Endothelial cell of umbilical vein (primary cell): ENCODE data around the gene MSH3. TPM values are rescaled to one million over a fixed set of nuclear protein-coding genes. Genes with fewer than 3 reads are reported as not detected.

ENCODE experiments used
- BruUV-seq: library from RNA; stranded (reverse); fragments of 400-500 nt; replicated peaks from 2 replicates; lab custom pipeline; 2021; lab: Mats Ljungman, UMichigan
- CTCF ChIA-PET: fragments of 300-600, 350-600 bp; sonication (Branson Sonifier 250); formaldehyde crosslinking; loops from one replicate; lab custom pipeline; 2021; ENCODE audit warnings: antibody characterized with exemption, inconsistent platforms; lab: Charles Lee
- POLR2A ChIA-PET: fragments of 300-600, 350-600 bp; sonication (Branson Sonifier 250); formaldehyde crosslinking; loops from one replicate; lab custom pipeline; 2021; ENCODE audit warnings: antibody characterized with exemption, inconsistent platforms; lab: Charles Lee
- DNase-seq: peaks from one replicate; pipeline ENCODE4 v3.0.0-alpha.2; 2011; ENCODE audit warnings: low read depth, low spot score
- FAIRE-seq: peaks from 2 replicates; lab custom pipeline; 2011; peaks lifted over from hg19 to GRCh38; lab: Jason Lieb, UNC
- H2AFZ ChIP-seq: 2 replicates; pipeline ENCODE4 v1.6.0; 2012; ENCODE audit warnings: low read depth, low read length, control low read depth, inconsistent platforms
- H3K27ac ChIP-seq: 2 replicates; pipeline ENCODE4 v1.5.1; 2011; ENCODE audit warnings: low read depth, mild to moderate bottlenecking, control low read depth, low read length, moderate library complexity; ENCODE audit not compliant: insufficient read depth
- H3K27me3 ChIP-seq, 2 experiments: 2 replicates each; pipeline versions ENCODE4 v1.6.0 to v1.6.1; 2011; ENCODE audit warnings: low read length in 2 of 2, mixed read lengths in 1 of 2; ENCODE audit not compliant: control insufficient read depth in 2 of 2, insufficient read depth in 2 of 2
- H3K36me3 ChIP-seq, 2 experiments: 2 replicates in 1 of 2; 3 replicates in 1 of 2; pipeline ENCODE4 v1.5.1; 2011; ENCODE audit warnings: low read length in 2 of 2, mild to moderate bottlenecking in 1 of 2, moderate library complexity in 1 of 2; ENCODE audit not compliant: control insufficient read depth in 2 of 2, insufficient read depth in 2 of 2; ENCODE audit errors: extremely low read depth in 1 of 2
- H3K4me1 ChIP-seq: 3 replicates; pipeline ENCODE4 v1.5.1; 2011; ENCODE audit warnings: mild to moderate bottlenecking, low read length; ENCODE audit not compliant: control insufficient read depth, insufficient read depth; ENCODE audit errors: extremely low read depth
- H3K4me2 ChIP-seq: 2 replicates; pipeline ENCODE4 v1.6.1; 2011; ENCODE audit warnings: low read length, control low read depth, mixed read lengths; ENCODE audit not compliant: insufficient read depth
- H3K4me3 ChIP-seq, 3 experiments: fragments of 200-600 bp in 1 of 3; sonication (generic), shearing (Covaris generic) in 1 of 3; replicated peaks in 1 of 3; 2 replicates each; pipeline ENCODE4 v1.5.1; 2011 to 2016; ENCODE audit warnings: control low read depth in 3 of 3, low read length in 3 of 3, mild to moderate bottlenecking in 2 of 3, inconsistent platforms in 1 of 3, low read depth in 1 of 3, moderate library complexity in 1 of 3; ENCODE audit not compliant: insufficient read depth in 1 of 3
- H3K79me2 ChIP-seq: 2 replicates; pipeline ENCODE4 v1.6.0; 2012; ENCODE audit warnings: low read length, inconsistent platforms; ENCODE audit not compliant: control insufficient read depth, insufficient read depth
- H3K9ac ChIP-seq: replicated peaks from 2 replicates; pipeline ENCODE3; 2011; ENCODE audit warnings: low read length, control low read depth; ENCODE audit not compliant: insufficient read depth; ENCODE audit errors: extremely low read depth
- H3K9me1 ChIP-seq: replicated peaks from 3 replicates; pipeline ENCODE4 v1.6.0; 2011; ENCODE audit warnings: mild to moderate bottlenecking, low read length; ENCODE audit not compliant: control insufficient read depth, insufficient read depth; ENCODE audit errors: extremely low read depth
- H3K9me3 ChIP-seq: replicated peaks from 2 replicates; pipeline ENCODE4 v1.5.1; 2012; ENCODE audit warnings: low read length, inconsistent platforms; ENCODE audit not compliant: control insufficient read depth, insufficient read depth
- H4K20me1 ChIP-seq: replicated peaks from 2 replicates; pipeline ENCODE3; 2011; ENCODE audit warnings: mild to moderate bottlenecking, low read length; ENCODE audit not compliant: control insufficient read depth, insufficient read depth; ENCODE audit errors: extremely low read depth
- EZH2 ChIP-seq: IDR thresholded peaks from 2 replicates; pipeline ENCODE4 v1.6.1; 2012; ENCODE audit warnings: borderline replicate concordance, low read depth, mild to moderate bottlenecking, moderate library complexity, low read length, inconsistent platforms; ENCODE audit not compliant: severe bottlenecking
- FOS ChIP-seq: IDR thresholded peaks from 2 replicates; pipeline ENCODE4 v1.6.1; 2011; ENCODE audit warnings: mild to moderate bottlenecking, low read length, moderate library complexity, borderline replicate concordance; ENCODE audit not compliant: insufficient read depth
- GATA2 ChIP-seq: IDR thresholded peaks from 2 replicates; pipeline ENCODE4 v1.7.0; 2011; ENCODE audit warnings: low read depth, mild to moderate bottlenecking, moderate library complexity, mixed read lengths, low read length; ENCODE audit not compliant: insufficient read length, insufficient read depth
- JUN ChIP-seq: IDR thresholded peaks from 2 replicates; pipeline ENCODE4 v1.6.1; 2011; ENCODE audit warnings: borderline replicate concordance, low read depth; ENCODE audit not compliant: insufficient read length, insufficient read depth
- MYC ChIP-seq: IDR thresholded peaks from one replicate; pipeline ENCODE4 v1.6.1; 2011; ENCODE audit warnings: mild to moderate bottlenecking, low read depth, low read length
- POLR2A ChIP-seq: IDR thresholded peaks from 2 replicates; pipeline ENCODE4 v1.6.1; 2012; ENCODE audit warnings: low read depth, mild to moderate bottlenecking, control low read depth, low read length
- POLR2AphosphoS5 ChIP-seq: IDR thresholded peaks from 2 replicates; pipeline ENCODE4 v1.6.1; 2012; ENCODE audit warnings: low read depth, mild to moderate bottlenecking, control low read depth, low read length, moderate library complexity; ENCODE audit not compliant: insufficient read depth
- dilution Hi-C: fragments of 300-500 bp; cut with MboI; formaldehyde crosslinking; loops from one replicate; pipeline ENCODE4 v1.15.0; 2019; ENCODE audit warnings: low sequenced_read_pairs; ENCODE audit not compliant: extremely low pct_ligation_motif_present
- intact Hi-C: fragments of 100-400 bp; cut with micrococcal nuclease; formaldehyde crosslinking; loops from one replicate; pipeline ENCODE4 v1.10.0; 2022
- polyA plus RNA-seq, 4 experiments: library from polyadenylated mRNA; depleted of rRNA in 3 of 4; stranded (reverse) in 3 of 4; unstranded in 1 of 4; fragments of >200 nt; gene quantifications; 2 replicates each; pipeline versions ENCODE4 v1.2.1 to v1.2.3, GENCODE V29; 2011 to 2012; ENCODE audit warnings: missing spikeins in 1 of 4
- total RNA-seq: library from RNA; stranded (reverse); gene quantifications from 2 replicates; pipeline ENCODE4 v1.2.3, GENCODE V29; 2021
- TF ChIP-seq, protein P1 (sequence below), 2 donors: IDR thresholded peaks; 1 replicate in 1 of 2; 2 replicates in 1 of 2; pipeline ENCODE4 v1.5.1; 2011; ENCODE audit warnings: low read length in 2 of 2, mild to moderate bottlenecking in 2 of 2, moderate library complexity in 2 of 2, control low read depth in 1 of 2, inconsistent platforms in 1 of 2, low read depth in 1 of 2; ENCODE audit not compliant: insufficient read depth in 1 of 2; ENCODE audit errors: extremely low read depth in 1 of 2
- TF ChIP-seq, protein P2 (sequence below): IDR thresholded peaks from 2 replicates; pipeline ENCODE4 v1.6.1; 2011; ENCODE audit not compliant: insufficient read depth, insufficient read length

Gene MSH3
- total and polyA plus RNA-seq, 2 donors (not counting 3 experiments of a cell fraction or from before 2014, with no cell fraction given) = 2.0 to 13.0 TPM

DNA sequence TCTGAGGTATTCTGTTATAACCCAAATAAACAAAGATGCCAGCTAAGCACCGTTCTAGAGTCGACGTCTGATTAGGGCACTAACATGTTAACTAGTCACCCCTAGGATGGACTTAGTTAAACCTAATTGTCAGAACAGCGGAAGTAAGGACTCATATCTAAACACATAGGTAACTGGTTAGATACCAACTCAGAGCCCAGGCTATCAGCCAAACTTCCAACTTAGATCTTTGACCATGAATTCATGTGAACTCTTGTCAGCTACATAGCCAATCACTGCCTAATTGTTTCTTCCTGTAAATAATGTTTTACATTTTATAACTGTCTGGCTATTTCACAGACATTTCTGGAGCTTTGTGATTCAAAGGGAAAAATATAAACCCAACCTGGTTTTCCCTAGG lies 84.6 kb downstream of the MSH3 start:
- no peaks in the 10 kb centered on the region for H3K36me3 ChIP-seq
- no peaks in the 10 kb centered on the region for H3K79me2 ChIP-seq
- H4K20me1 ChIP-seq = no peaks in the 10 kb centered on the region
- H3K9me1 ChIP-seq = no peaks in the 10 kb centered on the region
- H3K27me3 ChIP-seq = no peaks in the 10 kb centered on the region
- dilution Hi-C loops (no loop called here), intact Hi-C loops (no loop called here)
- no peak for DNase-seq
- H3K4me1 ChIP-seq = no peaks in the 10 kb centered on the region
- no TSS peak for BruUV-seq
- ChIA-PET CTCF (no interaction called here), POLR2A (no interaction called here)
- FAIRE-seq = no peak
- H3K27ac ChIP-seq = no peak overlapping the region
- H3K4me3 ChIP-seq = no peak overlapping the region
- TF ChIP-seq, protein P1, sequence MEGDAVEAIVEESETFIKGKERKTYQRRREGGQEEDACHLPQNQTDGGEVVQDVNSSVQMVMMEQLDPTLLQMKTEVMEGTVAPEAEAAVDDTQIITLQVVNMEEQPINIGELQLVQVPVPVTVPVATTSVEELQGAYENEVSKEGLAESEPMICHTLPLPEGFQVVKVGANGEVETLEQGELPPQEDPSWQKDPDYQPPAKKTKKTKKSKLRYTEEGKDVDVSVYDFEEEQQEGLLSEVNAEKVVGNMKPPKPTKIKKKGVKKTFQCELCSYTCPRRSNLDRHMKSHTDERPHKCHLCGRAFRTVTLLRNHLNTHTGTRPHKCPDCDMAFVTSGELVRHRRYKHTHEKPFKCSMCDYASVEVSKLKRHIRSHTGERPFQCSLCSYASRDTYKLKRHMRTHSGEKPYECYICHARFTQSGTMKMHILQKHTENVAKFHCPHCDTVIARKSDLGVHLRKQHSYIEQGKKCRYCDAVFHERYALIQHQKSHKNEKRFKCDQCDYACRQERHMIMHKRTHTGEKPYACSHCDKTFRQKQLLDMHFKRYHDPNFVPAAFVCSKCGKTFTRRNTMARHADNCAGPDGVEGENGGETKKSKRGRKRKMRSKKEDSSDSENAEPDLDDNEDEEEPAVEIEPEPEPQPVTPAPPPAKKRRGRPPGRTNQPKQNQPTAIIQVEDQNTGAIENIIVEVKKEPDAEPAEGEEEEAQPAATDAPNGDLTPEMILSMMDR (IDR thresholded peaks at IDR 0.05; ENCODE audit: extremely low read depth in 1 of 2, insufficient read depth in 1 of 2, low read depth in 1 of 2, low read length in 2 of 2) = no peak
- no peak for TF ChIP-seq POLR2A
- TF ChIP-seq, protein P2, sequence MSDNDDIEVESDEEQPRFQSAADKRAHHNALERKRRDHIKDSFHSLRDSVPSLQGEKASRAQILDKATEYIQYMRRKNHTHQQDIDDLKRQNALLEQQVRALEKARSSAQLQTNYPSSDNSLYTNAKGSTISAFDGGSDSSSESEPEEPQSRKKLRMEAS = no peak
- no peak overlapping the region for H3K4me2 ChIP-seq
- no peaks in the 10 kb centered on the region for H3K9me3 ChIP-seq
- no peak overlapping the region for H2AFZ ChIP-seq
- H3K9ac ChIP-seq = no peak overlapping the region

DNA sequence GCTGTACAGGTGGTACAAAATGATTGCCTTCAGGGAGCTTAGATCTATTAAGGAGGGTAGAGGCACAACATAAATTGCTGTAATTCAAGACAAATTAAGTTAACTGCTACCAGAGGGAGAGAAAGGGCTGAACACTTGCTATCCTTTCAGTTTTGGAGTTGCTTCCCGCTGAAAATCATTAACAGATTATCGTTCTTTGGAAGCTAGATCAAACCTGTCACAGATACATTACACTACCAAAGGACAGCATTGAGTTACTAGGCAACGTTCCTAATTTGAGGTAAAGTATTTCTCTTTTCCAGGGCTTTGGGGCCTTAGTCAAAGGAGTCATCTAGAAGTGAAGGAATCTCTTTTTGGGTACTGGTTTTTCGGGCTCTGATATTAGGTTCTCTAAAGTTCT lies 85.0 kb downstream of the MSH3 start:
- intact Hi-C loops = no loop called here

More for the DNA sequence above, 85.0 kb downstream of the MSH3 start:
- no peaks in the 10 kb centered on the region for H4K20me1 ChIP-seq
- no peaks in the 10 kb centered on the region for H3K9me1 ChIP-seq
- no peaks in the 10 kb centered on the region for H3K36me3 ChIP-seq
- H3K9ac ChIP-seq = no peak overlapping the region
- no peaks in the 10 kb centered on the region for H3K27me3 ChIP-seq
- no peak overlapping the region for H3K4me3 ChIP-seq
- no peak overlapping the region for H2AFZ ChIP-seq
- H3K27ac ChIP-seq = no peak overlapping the region
- H3K79me2 ChIP-seq = no peaks in the 10 kb centered on the region
- DNase-seq = no peak
- no peaks in the 10 kb centered on the region for H3K9me3 ChIP-seq
- peak; percentile 33 for FAIRE-seq
- ChIA-PET CTCF (no interaction called here), POLR2A (no interaction called here)
- dilution Hi-C loops = no loop called here
- BruUV-seq = no TSS peak
- no peaks in the 10 kb centered on the region for H3K4me1 ChIP-seq
- no peak for TF ChIP-seq MYC
- TF ChIP-seq, protein P1 (IDR thresholded peaks at IDR 0.05; ENCODE audit: extremely low read depth in 1 of 2, insufficient read depth in 1 of 2, low read depth in 1 of 2, low read length in 2 of 2) = no peak
- TF ChIP-seq JUN = no peak
- TF ChIP-seq POLR2A = no peak
- TF ChIP-seq FOS = no peak
- no peak for TF ChIP-seq GATA2
- TF ChIP-seq EZH2 = no peak
- no peak for TF ChIP-seq POLR2AphosphoS5
- TF ChIP-seq, protein P2 = no peak
- H3K4me2 ChIP-seq = no peak overlapping the region
